Liver (tissue), 3 donors: ENCODE data around the gene SCN3A.

Experiments
- HNF4G ChIP-seq: IDR thresholded peaks from 2 replicates; pipeline ENCODE4 v1.6.1; 2016; ENCODE audit warnings: antibody characterized with exemption
- JUND ChIP-seq, 2 donors: IDR thresholded peaks; 2 replicates each; pipeline ENCODE4 v1.6.1; 2016; ENCODE audit warnings: antibody characterized with exemption in 2 of 2
- RXRA ChIP-seq, 2 donors: IDR thresholded peaks; 2 replicates each; pipeline ENCODE4 v1.6.1; 2017 to 2018; ENCODE audit warnings: antibody characterized with exemption in 2 of 2, mild to moderate bottlenecking in 1 of 2
- SP1 ChIP-seq: IDR thresholded peaks from 2 replicates; pipeline ENCODE4 v1.6.1; 2018; ENCODE audit warnings: antibody characterized with exemption, mild to moderate bottlenecking
- TAF1 ChIP-seq: conservative IDR thresholded peaks from 2 replicates; pipeline ENCODE4 v1.6.1; 2016; ENCODE audit warnings: antibody characterized with exemption, mild to moderate bottlenecking
- TF ChIP-seq, protein P1 (sequence below): fragments of 150-350 bp; IDR thresholded peaks from 2 replicates; pipeline ENCODE4 v1.5.1; 2017; ENCODE audit warnings: improper control_type of control experiment, low read depth, low read length; ENCODE audit not compliant: missing input control
- TF ChIP-seq, protein P2 (sequence below): IDR thresholded peaks from 2 replicates; pipeline ENCODE4 v1.6.1; 2016; ENCODE audit warnings: antibody characterized with exemption, mild to moderate bottlenecking
- TF ChIP-seq, protein P3 (sequence below): IDR thresholded peaks from 2 replicates; pipeline ENCODE4 v1.6.1; 2016; ENCODE audit warnings: antibody characterized with exemption
- donor health status: healthy.
- donor health status: healthy.

DNA sequence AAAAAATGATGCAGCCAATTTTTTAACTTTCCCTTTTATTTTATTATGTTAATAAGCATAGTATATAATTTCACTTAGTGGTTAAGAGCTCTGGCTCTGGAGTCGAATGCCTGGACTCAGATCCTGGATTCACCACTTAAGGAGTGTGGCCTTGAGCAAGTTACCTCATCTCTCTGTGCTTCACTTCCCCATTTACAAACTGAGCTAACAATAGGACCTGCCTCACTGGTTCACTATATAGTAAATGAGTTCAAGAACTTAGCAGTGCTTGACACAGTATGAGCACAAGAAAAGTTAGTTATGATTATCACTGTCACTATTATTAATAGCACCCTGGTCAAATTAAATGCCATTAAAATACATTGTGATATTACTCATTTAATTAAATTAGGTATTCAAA, 30.6 kb downstream of the SCN3A start:
- TF ChIP-seq, protein P1, sequence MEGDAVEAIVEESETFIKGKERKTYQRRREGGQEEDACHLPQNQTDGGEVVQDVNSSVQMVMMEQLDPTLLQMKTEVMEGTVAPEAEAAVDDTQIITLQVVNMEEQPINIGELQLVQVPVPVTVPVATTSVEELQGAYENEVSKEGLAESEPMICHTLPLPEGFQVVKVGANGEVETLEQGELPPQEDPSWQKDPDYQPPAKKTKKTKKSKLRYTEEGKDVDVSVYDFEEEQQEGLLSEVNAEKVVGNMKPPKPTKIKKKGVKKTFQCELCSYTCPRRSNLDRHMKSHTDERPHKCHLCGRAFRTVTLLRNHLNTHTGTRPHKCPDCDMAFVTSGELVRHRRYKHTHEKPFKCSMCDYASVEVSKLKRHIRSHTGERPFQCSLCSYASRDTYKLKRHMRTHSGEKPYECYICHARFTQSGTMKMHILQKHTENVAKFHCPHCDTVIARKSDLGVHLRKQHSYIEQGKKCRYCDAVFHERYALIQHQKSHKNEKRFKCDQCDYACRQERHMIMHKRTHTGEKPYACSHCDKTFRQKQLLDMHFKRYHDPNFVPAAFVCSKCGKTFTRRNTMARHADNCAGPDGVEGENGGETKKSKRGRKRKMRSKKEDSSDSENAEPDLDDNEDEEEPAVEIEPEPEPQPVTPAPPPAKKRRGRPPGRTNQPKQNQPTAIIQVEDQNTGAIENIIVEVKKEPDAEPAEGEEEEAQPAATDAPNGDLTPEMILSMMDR: no peak
- TF ChIP-seq SP1: no peak
- TF ChIP-seq, protein P2, sequence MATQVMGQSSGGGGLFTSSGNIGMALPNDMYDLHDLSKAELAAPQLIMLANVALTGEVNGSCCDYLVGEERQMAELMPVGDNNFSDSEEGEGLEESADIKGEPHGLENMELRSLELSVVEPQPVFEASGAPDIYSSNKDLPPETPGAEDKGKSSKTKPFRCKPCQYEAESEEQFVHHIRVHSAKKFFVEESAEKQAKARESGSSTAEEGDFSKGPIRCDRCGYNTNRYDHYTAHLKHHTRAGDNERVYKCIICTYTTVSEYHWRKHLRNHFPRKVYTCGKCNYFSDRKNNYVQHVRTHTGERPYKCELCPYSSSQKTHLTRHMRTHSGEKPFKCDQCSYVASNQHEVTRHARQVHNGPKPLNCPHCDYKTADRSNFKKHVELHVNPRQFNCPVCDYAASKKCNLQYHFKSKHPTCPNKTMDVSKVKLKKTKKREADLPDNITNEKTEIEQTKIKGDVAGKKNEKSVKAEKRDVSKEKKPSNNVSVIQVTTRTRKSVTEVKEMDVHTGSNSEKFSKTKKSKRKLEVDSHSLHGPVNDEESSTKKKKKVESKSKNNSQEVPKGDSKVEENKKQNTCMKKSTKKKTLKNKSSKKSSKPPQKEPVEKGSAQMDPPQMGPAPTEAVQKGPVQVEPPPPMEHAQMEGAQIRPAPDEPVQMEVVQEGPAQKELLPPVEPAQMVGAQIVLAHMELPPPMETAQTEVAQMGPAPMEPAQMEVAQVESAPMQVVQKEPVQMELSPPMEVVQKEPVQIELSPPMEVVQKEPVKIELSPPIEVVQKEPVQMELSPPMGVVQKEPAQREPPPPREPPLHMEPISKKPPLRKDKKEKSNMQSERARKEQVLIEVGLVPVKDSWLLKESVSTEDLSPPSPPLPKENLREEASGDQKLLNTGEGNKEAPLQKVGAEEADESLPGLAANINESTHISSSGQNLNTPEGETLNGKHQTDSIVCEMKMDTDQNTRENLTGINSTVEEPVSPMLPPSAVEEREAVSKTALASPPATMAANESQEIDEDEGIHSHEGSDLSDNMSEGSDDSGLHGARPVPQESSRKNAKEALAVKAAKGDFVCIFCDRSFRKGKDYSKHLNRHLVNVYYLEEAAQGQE: no peak
- TF ChIP-seq RXRA (IDR thresholded peaks at IDR 0.05): no peak
- TF ChIP-seq, protein P3, sequence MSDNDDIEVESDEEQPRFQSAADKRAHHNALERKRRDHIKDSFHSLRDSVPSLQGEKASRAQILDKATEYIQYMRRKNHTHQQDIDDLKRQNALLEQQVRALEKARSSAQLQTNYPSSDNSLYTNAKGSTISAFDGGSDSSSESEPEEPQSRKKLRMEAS: no peak
- TF ChIP-seq TAF1: no peak
- TF ChIP-seq JUND (IDR thresholded peaks at IDR 0.05): no peak
- TF ChIP-seq HNF4G: no peak
